Measurements from ENCODE around the gene OSBP2.

OSBP2 gene

GRCh38 chr22:30871391-30872284, 177.0 kb downstream of the OSBP2 start:
- DNase-seq: no peak

GRCh38 chr22:30872285-30873041, 177.8 kb downstream of the OSBP2 start:
- no peak for DNase-seq

DNA sequence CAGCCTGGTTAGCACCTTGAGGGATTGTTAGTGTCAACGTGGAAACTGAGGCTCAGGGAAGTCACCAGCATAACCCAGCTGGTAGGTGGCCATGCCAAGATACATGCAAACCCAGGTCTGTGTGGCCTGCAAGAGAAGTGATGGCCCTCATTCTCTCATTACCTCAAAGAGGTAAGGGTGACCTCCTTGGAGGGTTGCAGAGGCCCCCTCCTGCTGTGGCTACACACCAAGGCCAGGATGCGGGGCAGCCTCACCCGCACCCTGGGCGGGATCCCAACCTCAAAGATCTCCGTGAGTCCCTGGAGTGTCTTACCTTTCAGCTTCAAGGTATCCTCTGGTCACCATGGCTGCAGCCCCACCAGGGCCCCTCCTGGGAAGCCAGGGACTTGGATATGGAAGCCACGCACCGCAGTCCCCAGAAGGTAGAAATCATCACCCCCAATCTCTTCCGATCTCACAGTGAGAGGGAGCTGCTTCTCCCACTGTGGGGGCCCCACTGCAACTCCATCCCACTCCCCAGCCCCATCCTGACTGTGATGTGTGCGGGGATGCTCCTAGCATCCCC, 178.5 kb downstream of the OSBP2 start:
- no peak for DNase-seq

DNA sequence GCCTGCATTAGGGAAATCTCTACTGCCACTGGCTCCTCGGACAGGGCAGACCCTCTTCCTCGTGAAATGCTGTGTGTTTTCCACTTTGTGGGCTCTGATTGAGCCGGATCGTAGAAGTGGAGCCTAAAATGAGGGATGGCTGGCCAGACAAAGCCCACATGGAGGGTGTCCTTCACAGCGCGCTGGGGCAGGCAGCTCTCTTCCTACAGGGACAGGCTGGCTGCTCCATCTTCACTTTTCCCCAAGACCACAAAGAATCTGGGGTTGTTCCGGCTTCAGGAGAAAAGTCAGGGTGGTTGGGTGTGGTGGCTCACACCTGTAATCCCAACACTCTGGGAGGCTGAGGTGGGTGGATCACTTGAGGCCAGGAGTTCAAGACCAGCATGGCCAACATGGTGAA, 179.0 kb downstream of the OSBP2 start:
- DNase-seq: no peak

- DNase-seq: no peak
Observed at GRCh38 chr22:30874431-30875370, 180.0 kb downstream of the OSBP2 start.

DNA sequence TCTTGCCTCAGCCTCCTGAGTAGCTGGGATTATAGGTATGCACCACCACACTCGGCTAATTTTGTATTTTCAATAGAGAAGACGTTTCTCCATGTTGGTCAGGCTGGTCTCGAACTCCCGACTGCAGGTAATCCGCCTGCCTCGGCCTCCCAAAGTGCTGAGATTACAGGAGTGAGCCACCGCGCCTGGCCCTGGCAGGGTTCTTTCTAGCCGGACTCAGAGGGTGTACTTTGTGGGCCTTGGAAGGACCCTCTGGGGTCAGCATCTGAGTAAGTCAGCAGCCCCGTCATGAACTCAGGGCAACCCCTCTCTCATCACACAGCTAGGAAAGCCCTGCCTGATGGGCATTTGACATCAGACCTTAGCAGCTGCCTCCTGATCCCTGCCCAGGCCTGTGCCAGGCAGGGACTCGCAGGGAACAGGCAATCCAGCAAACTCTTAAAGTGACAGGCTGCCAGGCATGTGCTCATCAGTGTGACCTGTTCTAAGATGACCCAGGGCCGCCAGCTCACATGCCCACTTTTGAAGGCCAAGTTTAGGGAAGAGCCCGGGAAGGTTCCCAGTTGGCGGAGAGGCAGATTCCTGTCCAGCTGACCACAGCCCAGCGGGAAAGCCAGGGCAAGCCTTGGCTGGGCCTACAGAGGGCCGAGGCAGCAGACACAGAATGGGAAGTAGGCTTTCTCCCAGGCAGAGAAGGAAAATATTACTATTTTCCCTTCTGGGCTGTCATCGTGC, 181.0 kb downstream of the OSBP2 start:
- DNase-seq: no peak

GRCh38 chr22:30876221-30876751, 181.6 kb downstream of the OSBP2 start:
- DNase-seq: no peak

DNA sequence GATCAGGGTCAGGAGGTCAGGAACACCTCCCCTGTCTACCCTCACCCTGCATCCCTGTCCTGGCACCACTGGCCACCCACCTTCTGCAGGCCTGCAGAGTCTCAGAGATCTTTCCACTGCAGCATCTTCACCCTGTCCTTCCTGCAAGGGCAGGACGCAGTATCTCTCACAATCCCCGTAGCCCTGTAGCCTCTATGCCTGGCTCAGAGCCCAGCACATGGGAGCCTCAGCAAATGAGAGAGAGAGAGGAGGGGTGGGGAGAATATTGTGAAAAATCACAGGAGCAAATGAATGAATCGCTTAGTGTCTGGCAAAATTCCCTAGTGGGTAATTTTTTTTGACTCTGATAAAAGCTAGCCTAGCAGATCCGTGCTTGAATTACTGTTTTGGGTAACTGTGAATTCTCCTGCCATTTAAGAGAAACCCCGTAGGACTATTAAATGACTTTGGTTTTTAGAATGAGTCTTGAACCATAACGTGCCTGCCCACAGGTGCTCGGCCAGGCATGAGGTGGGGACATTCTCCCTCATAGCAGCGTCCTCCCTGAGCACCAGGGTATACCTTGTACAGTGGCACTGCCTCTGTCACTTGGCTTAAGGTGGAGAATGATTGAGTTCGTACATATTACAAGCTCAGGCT, 182.4 kb downstream of the OSBP2 start:
- DNase-seq: no peak

DNA sequence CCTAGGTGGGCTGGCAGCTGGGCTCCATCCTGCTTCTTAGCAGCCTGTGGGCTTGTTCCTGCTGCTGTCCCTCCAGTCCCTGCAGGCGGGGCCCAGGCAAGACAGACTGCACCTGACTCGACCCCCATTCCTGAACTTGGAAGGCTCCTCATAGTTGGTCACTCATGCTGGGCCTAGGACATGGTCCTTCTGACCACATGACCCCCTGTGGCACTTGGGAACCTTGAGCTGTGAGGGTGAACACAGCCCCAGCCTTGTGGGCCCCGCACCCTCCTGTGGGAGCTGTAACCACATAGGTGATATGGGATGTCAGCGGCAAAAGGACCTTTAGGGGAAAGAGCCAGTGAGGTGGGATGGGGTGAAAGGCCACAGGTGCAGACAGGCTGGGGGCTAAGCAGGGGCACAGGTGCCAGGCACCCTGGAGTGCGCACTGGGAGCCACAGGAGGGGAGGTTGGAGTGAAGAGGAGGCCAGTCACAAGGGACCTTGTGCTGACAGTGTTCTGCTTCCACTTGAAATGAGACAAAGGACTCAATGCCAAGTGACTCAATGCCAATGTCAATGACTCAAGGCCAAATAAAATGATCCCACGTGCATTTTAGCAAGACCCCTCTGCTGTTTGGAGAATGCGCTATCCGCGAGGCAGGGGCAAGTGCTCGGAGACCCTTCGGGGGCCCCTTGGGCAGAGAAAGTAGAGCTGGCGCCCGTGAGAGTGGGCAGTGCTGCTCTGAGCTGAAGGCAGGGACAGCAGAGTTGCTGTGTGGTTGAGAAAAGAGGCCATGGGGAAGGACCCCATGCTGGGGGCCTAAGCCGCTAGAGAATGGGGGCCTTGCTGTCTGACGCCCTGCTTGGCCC, 183.2 kb downstream of the OSBP2 start:
- no peak for DNase-seq

DNA sequence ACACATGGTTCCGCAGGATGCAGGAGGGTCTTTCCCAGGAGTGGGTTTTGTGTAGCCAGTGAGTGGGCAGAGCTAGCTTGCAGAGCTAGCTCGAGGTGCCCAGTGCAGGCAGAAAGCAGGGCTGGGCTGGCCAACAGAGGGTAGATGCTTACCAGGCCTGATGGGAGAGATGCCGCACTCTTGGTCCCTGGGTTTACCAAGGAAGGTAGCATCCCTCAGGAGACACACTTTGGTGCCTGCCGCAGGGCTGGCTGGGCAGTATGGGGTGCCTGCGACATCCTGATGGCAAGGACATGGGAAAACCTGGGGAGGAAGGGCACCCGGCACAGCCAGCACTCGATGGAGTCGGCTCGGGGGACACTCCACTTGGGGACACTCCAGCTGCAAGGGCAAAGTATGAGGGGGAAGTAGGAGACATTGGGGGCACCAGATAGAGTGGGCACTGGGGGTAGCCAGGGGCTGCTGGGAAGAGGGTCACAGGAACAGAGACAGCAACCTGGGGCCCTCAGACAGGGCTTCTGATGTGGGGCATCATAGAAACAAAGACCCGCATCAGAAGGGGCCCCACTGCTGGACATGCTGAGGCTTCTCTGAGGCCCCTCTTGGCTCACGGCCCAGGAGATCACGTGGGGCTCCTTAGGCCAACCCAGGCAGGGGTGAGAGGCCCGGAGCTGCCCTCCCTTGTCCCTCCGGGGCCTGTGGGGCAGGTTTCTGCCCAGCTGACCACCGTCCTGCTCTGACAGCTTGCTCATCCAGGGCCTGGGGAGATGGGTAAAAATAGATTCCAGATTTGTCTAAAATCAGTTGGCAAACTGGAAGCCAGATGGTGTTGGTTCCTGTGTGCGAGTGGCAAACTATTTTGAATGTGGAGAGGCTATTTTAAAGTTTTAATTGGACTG, 184.1 kb downstream of the OSBP2 start:
- DNase-seq: no peak

DNA sequence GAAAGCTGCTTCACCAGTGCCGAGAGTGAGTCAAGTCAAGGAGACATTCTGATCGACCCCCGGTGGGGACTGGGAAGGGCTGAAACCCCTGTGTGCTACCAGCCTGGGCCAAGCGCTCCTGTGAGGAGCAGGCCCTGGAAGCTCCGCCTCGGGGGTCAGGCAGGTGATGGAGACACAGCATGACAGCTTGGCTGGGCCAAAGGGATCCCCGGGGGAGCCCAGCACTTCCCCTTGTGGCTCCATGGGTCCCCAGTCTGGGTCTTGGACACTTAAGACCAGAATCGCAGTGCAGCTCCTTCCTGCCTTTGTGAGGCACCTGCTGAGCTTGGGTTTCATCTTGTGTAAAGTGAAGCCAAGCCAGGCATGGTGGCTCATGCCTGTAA, 184.7 kb downstream of the OSBP2 start:
- no peak for DNase-seq

- DNase-seq: no peak
Observed at GRCh38 chr22:30880181-30880601, 185.5 kb downstream of the OSBP2 start.

- no peak for DNase-seq
Observed at GRCh38 chr22:30880847-30881246, 186.2 kb downstream of the OSBP2 start.

DNA sequence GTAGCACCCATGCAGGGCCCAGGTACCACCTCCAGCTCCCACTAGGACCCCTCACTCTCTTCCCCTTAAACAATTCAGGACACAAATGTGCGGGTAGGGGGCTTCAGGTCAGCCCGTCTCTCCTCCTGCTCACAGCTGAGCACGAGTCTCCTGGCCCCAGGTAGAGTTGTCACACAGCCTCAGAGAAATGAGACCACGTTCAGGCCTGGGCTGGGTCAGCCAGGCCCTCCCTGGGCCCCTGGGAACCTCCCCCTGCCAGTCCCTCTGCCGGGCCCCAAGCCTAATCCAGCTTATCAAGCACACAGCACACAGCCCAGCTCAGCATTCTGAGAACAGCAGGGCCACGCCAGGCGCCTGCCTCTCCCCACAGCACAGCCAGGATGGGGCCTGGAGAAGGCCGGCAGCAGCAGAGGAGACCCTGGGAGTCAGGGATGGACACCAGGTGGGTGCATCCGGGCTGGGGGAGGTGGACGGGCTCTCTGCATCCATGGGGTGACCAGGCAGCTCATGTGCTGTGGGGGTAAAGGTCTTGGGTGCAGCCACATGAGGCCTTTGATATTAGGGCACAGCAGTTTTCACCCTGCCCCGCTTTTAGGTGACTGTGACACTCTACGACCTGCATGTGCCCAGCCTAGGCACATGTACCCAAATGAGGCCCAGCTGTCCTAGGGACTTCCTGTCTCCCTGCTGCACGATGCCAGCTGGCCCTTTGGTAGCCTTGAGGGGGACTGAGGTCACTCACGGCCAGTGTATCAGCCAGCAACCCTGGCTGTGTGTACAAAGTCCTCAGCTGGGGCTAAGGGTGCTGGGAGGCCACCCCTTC, 186.9 kb downstream of the OSBP2 start:
- DNase-seq: no peak

GRCh38 chr22:30882184-30882717, 187.6 kb downstream of the OSBP2 start:
- no peak for DNase-seq

- DNase-seq: no peak
Observed at GRCh38 chr22:30882974-30883533, 188.4 kb downstream of the OSBP2 start.

GRCh38 chr22:30883586-30884145, 189.0 kb downstream of the OSBP2 start:
- no peak for DNase-seq
